Gastrocnemius medialis (tissue), 4 donors: Measurements from ENCODE around the gene P2RY14.

Experiments used
- POLR2A ChIP-seq, 2 donors: fragments of 450-650 bp; IDR thresholded peaks; one replicate each; pipeline ENCODE4 v1.6.1; 2017; ENCODE audit warnings: antibody characterized with exemption in 2 of 2, mild to moderate bottlenecking in 2 of 2, moderate library complexity in 2 of 2
- TF ChIP-seq, protein P1 (sequence below), 5 experiments: fragments of 450-650 bp in 3 of 5; fragments of 200-600 bp in 2 of 5; sonication (generic) in 2 of 5; IDR thresholded peaks in 4 of 5; conservative IDR thresholded peaks in 1 of 5; 1 replicate in 4 of 5; 2 replicates in 1 of 5; pipeline ENCODE4 v1.5.1; 2016 to 2019; ENCODE audit warnings: antibody characterized with exemption in 5 of 5, mild to moderate bottlenecking in 3 of 5, moderate library complexity in 3 of 5

DNA sequence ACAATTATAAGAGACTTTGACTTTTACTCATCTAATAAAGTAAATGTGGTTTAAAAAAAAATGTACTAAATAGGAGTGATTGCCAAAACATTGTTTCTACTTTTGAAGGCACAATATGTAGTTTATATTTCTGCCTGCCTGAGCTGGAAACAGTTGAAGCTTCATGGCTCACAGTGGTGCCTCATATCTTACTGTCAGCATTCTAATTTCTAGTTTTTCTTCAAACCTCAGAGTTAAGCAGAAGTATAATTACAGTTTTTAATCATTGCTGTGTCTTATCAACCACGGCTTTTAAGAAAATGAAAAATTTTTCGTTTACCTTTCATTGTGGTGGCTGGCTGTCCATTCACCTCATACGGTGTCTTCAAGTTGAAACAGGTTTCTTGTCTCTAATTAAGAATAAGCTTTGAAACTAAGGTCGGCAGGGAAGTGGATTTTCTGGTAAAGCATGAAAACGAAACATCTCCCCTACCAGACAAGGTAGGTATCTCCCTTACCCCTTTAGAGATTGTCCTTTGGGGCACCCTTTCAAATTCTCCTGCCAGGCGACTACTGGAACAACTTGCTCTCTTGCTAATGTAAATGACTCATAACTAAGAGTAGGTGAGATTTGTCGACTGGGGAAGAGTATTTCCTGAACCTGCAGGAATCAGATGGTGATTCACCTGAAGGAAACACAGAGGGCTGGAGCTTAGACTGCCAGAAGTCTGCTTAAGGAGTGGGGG, 38.1 kb upstream of the P2RY14 start, which contains the start of gene GPR87:
- no peak for TF ChIP-seq POLR2A (IDR thresholded peaks at IDR 0.05)
- TF ChIP-seq, protein P1, sequence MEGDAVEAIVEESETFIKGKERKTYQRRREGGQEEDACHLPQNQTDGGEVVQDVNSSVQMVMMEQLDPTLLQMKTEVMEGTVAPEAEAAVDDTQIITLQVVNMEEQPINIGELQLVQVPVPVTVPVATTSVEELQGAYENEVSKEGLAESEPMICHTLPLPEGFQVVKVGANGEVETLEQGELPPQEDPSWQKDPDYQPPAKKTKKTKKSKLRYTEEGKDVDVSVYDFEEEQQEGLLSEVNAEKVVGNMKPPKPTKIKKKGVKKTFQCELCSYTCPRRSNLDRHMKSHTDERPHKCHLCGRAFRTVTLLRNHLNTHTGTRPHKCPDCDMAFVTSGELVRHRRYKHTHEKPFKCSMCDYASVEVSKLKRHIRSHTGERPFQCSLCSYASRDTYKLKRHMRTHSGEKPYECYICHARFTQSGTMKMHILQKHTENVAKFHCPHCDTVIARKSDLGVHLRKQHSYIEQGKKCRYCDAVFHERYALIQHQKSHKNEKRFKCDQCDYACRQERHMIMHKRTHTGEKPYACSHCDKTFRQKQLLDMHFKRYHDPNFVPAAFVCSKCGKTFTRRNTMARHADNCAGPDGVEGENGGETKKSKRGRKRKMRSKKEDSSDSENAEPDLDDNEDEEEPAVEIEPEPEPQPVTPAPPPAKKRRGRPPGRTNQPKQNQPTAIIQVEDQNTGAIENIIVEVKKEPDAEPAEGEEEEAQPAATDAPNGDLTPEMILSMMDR (IDR thresholded peaks at IDR 0.05 in 4 of 5, conservative IDR thresholded peaks at IDR 0.05 in 1 of 5): no peak
